GM23248 (cell line): ENCODE data around the gene TNNI2. TPM values are rescaled to one million over a fixed set of nuclear protein-coding genes. Genes with fewer than 3 reads are reported as not detected.

Experiments used
- DNase-seq: peaks from one replicate; pipeline ENCODE4 v3.0.0-alpha.2; 2015
- H2AFZ ChIP-seq: fragments of 200-600 bp; sonication (generic); 2 replicates; pipeline ENCODE4 v1.6.1; 2016; ENCODE audit warnings: antibody characterized with exemption
- H3F3A ChIP-seq: fragments of 200-600 bp; sonication (generic); 2 replicates; pipeline ENCODE4 v1.6.1; 2016; ENCODE audit warnings: mild to moderate bottlenecking, antibody characterized with exemption, mixed run types; ENCODE audit not compliant: insufficient read depth
- H3K27ac ChIP-seq: fragments of 200-600 bp; sonication (generic); 2 replicates; pipeline ENCODE4 v1.5.1; 2016; ENCODE audit warnings: mild to moderate bottlenecking
- H3K27me3 ChIP-seq: fragments of 200-600 bp; sonication (generic); replicated peaks from 2 replicates; pipeline ENCODE4 v1.6.1; 2016; ENCODE audit warnings: mild to moderate bottlenecking; ENCODE audit not compliant: insufficient read depth
- H3K36me3 ChIP-seq: fragments of 200-600 bp; sonication (generic); 2 replicates; pipeline ENCODE4 v1.6.1; 2016; ENCODE audit warnings: low read depth, mild to moderate bottlenecking
- H3K4me1 ChIP-seq: fragments of 200-600 bp; sonication (generic); 2 replicates; pipeline ENCODE4 v1.6.1; 2016; ENCODE audit warnings: mild to moderate bottlenecking; ENCODE audit not compliant: insufficient read depth
- H3K4me2 ChIP-seq: fragments of 200-600 bp; sonication (generic); one replicate; pipeline ENCODE4 v1.6.1; 2016; ENCODE audit warnings: mild to moderate bottlenecking; ENCODE audit not compliant: unreplicated experiment
- H3K4me3 ChIP-seq: fragments of 200-600 bp; sonication (generic); 2 replicates; pipeline ENCODE4 v1.5.1; 2016; ENCODE audit warnings: mild to moderate bottlenecking
- H3K79me2 ChIP-seq: fragments of 200-600 bp; sonication (generic); 2 replicates; pipeline ENCODE4 v1.6.1; 2016; ENCODE audit warnings: mild to moderate bottlenecking; ENCODE audit not compliant: insufficient read depth
- H3K9ac ChIP-seq: fragments of 200-600 bp; sonication (generic); 2 replicates; pipeline ENCODE4 v1.6.1; 2016; ENCODE audit warnings: mild to moderate bottlenecking
- H3K9me2 ChIP-seq: fragments of 200-600 bp; sonication (generic); 2 replicates; pipeline ENCODE4 v1.6.1; 2016; ENCODE audit warnings: mixed run types, mild to moderate bottlenecking, moderate library complexity; ENCODE audit not compliant: insufficient read depth
- H3K9me3 ChIP-seq: fragments of 200-600 bp; sonication (generic); one replicate; pipeline ENCODE4 v1.6.1; 2017; ENCODE audit warnings: low read depth
- H4K20me1 ChIP-seq: fragments of 200-600 bp; sonication (generic); 2 replicates; pipeline ENCODE4 v1.6.0; 2016; ENCODE audit not compliant: insufficient read depth
- EZH2 ChIP-seq: fragments of 200-600 bp; sonication (generic); IDR thresholded peaks from 2 replicates; pipeline ENCODE4 v1.6.1; 2018; ENCODE audit warnings: antibody characterized with exemption, mild to moderate bottlenecking; ENCODE audit not compliant: insufficient read depth, poor library complexity, severe bottlenecking
- EZH2phosphoT487 ChIP-seq: fragments of 200-600 bp; sonication (generic); IDR thresholded peaks from 2 replicates; pipeline ENCODE4 v1.6.1; 2018; ENCODE audit warnings: antibody characterized with exemption, moderate library complexity, mild to moderate bottlenecking, low read depth; ENCODE audit not compliant: insufficient read depth
- WGBS, 2 experiments: methylation state at CpG; one replicate each; pipeline ENCODE4 v1.1.6; 2015 to 2017; ENCODE audit warnings: low lambda C conversion rate in 2 of 2, low coverage in 1 of 2; ENCODE audit errors: missing lambda C conversion rate in 2 of 2; 5-methylcytosine and 5-hydroxymethylcytosine counted together
- in situ Hi-C: fragments of 300-500 bp; cut with MboI; formaldehyde crosslinking; loops from 2 replicates; pipeline ENCODE4 v1.15.0; 2020
- polyA plus RNA-seq: library from polyadenylated mRNA; unstranded; fragments of >200 nt; fragmentation: Nextera tagmentation; extraction: Ambion mirVana; gene quantifications from 2 replicates; pipeline ENCODE4 v1.2.1, GENCODE V29; 2016
- total RNA-seq: library from RNA; depleted of rRNA; stranded (reverse); fragments of >200 nt; shearing (Covaris generic); gene quantifications from 2 replicates; pipeline ENCODE4 v1.2.3, GENCODE V29; 2014

The TNNI2 gene
- total and polyA plus RNA-seq, 2 experiments from 2014 or later: not detected

DNA sequence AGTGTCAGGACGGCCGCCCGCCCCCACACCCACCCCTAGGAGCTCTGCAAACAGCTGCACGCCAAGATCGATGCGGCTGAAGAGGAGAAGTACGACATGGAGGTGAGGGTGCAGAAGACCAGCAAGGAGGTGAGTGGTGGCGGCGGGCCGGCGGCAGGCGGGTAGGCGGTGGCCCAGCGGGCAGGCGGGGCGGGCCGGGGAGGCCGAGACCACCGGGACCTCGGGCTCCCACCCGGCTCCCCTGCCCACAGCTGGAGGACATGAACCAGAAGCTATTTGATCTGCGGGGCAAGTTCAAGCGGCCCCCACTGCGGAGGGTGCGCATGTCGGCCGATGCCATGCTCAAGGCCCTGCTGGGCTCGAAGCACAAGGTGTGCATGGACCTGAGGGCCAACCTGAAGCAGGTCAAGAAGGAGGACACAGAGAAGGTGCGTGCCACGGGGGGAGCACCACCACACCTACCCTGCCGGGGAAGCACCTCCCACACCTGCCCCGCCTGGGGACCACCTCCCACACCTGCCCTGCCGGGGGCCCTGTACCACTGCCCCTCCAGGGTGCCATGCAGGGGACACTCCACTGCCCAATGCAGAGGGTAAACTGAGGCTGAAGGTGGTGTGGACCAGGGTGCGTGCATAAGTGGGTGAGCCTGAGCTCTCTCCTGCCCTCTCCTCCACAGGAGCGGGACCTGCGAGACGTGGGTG, 2.1 kb downstream of the TNNI2 start:
- Histone ChIP-seq H2AFZ (no peak overlapping the region), H3K9me3 (no peaks in the 10 kb centered on the region), H3K4me2 (no peak overlapping the region), H3K9me2 (no peaks in the 10 kb centered on the region), H3K36me3 (no peaks in the 10 kb centered on the region), H3K79me2 (no peaks in the 10 kb centered on the region), H3K27me3 (no peaks in the 10 kb centered on the region; the same call in 1 of the 2 replicates), H3K27ac (no peak overlapping the region), H3K4me3 (no peak overlapping the region), H4K20me1 (no peaks in the 10 kb centered on the region), H3F3A (no peaks in the 10 kb centered on the region), H3K9ac (no peak overlapping the region), H3K4me1 (no peaks in the 10 kb centered on the region)
- TF ChIP-seq EZH2: no peak
- TF ChIP-seq EZH2phosphoT487: no peak
- in situ Hi-C loops: no loop called here
- 77 to 81% methylated on average over 21 to 37 of the region's 37 CpGs for WGBS, 2 experiments
- DNase-seq: no peak

DNA sequence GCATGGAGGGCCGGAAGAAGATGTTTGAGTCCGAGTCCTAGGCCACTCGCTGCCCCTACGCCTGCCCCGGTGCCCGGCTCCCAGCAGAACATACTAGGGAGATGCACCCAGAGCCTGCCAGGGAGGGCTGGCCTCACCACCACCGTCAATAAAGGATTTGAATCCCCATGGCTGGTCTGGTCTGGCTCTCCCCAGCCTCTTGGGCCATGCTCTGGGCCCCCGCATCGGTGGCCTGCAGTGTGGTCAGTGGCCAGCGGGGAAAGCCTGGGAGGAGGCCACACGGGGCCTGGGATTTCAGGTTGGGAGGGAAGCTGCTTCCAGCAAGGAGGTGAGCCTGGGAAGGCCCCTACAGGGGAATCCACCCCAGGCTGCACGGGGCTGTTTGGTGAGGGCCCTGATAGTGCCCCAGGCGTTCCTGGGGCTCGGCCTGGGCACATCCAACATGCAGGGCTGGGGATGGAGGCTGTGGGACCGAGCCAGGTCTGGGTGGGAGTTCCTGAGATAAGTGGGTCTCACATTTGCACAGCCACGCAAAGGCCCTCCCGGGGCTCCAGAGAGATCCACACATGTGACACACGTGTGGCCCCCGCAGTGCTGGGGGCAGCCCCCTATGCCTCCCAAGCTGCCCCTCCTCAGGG, 2.8 kb downstream of the TNNI2 start:
- in situ Hi-C loops: no loop called here
- H4K20me1 ChIP-seq: no peaks in the 10 kb centered on the region
- H3K27ac ChIP-seq: no peak overlapping the region
- H3K27me3 ChIP-seq: no peaks in the 10 kb centered on the region; the same call in 1 of the 2 replicates
- H3F3A ChIP-seq: no peaks in the 10 kb centered on the region
- no peak overlapping the region for H2AFZ ChIP-seq
- H3K9ac ChIP-seq: no peak overlapping the region
- WGBS, 2 experiments: 61 to 71% methylated on average over 17 to 19 of the region's 19 CpGs
- TF ChIP-seq EZH2phosphoT487 (no peak), EZH2 (no peak)
- DNase-seq: no peak
- no peaks in the 10 kb centered on the region for H3K4me1 ChIP-seq
- no peak overlapping the region for H3K4me3 ChIP-seq
- H3K79me2 ChIP-seq: no peaks in the 10 kb centered on the region
- H3K9me2 ChIP-seq: no peaks in the 10 kb centered on the region
- H3K9me3 ChIP-seq: no peaks in the 10 kb centered on the region
- no peak overlapping the region for H3K4me2 ChIP-seq
- H3K36me3 ChIP-seq: no peaks in the 10 kb centered on the region

DNA sequence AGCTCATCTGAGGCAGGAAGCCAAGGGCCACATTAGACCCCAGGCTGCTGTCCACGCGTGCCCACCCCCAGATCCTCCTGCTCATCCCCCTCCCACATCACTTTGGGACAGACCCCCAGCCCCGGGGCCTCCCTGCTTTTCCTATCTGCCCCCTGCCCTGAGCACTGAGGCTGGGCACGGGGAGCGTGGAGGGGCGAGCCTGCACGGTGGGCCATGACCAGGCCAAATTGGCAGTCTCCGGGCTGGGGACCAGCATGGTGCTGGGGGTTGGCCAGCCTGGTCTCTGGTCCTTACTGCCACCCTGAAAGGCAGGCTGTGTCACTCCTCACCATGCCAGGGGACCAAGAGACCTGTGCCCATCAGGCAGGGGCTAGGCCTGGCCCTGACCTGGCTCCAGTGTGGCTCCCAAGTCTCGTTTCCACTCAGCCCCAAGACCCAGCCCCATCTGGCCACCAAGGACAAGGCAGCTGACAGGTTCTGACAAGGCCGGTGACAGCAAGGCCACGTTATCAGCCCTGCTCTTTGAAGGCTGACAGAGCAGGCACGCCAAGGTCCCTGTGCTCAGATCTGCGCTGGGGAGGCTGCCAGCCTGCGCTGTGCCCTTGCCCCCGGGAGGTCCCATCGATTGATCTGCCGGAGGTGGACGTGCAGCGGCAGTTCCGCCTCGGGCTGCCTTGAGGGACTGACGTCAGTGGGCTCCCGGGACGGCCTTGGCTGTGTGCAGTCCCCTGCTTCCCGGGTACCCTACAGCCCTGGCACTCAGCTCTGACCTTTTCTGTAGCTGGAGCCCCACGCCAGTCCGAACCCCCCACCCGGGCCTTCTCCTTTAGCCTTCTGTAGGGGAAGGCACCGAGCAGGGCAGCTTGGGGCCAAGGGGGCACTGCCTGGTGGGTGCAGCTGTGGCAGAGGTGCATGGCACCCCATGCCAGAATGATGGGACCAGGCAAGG, 3.6 kb downstream of the TNNI2 start:
- no peak overlapping the region for H3K4me2 ChIP-seq
- WGBS, 2 experiments: 65 to 66% methylated on average over 20 to 24 of the region's 29 CpGs

DNA sequence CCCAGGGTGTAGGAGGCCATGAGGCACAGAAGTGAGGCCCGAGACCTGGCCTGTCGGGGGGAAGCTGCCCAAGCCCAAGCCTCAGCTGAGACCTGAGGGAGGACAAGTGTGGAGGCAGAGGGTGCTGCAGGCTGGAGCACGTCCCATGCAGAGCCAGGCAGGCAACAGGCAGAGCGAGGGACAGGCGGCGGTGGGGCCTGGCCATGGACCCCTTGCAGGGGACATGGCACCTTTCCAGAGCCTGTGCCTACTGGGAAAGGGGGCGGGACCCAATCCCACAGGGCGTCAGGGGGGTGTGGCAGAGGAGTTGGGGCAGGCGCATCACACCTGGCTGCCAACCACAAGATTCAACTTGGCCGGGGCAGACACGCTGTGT, 4.3 kb downstream of the TNNI2 start:
- no peaks in the 10 kb centered on the region for H3K9me2 ChIP-seq
- no peaks in the 10 kb centered on the region for H3K9me3 ChIP-seq
- no peak overlapping the region for H3K4me3 ChIP-seq
- DNase-seq: no peak
- in situ Hi-C loops: no loop called here
- no peaks in the 10 kb centered on the region for H3K79me2 ChIP-seq
- H3K27me3 ChIP-seq: no peaks in the 10 kb centered on the region; the same call in 1 of the 2 replicates
- H4K20me1 ChIP-seq: no peaks in the 10 kb centered on the region
- H3K4me1 ChIP-seq: no peaks in the 10 kb centered on the region
- no peaks in the 10 kb centered on the region for H3K36me3 ChIP-seq
- no peak overlapping the region for H3K9ac ChIP-seq
- no peaks in the 10 kb centered on the region for H3F3A ChIP-seq
- TF ChIP-seq EZH2 (no peak), EZH2phosphoT487 (no peak)
- no peak overlapping the region for H2AFZ ChIP-seq
- H3K27ac ChIP-seq: no peak overlapping the region
- H3K4me2 ChIP-seq: no peak overlapping the region
- 42 to 53% methylated on average over 5 to 11 of the region's 11 CpGs for WGBS, 2 experiments

More for the DNA sequence above, 3.6 kb downstream of the TNNI2 start:
- no peak overlapping the region for H3K27ac ChIP-seq
- in situ Hi-C loops: no loop called here
- no peaks in the 10 kb centered on the region; the same call in 1 of the 2 replicates for H3K27me3 ChIP-seq
- no peak for TF ChIP-seq EZH2
- TF ChIP-seq EZH2phosphoT487: no peak
- H3K4me3 ChIP-seq: no peak overlapping the region
- no peaks in the 10 kb centered on the region for H3K4me1 ChIP-seq
- H2AFZ ChIP-seq: no peak overlapping the region
- H3K9me3 ChIP-seq: no peaks in the 10 kb centered on the region
- no peak overlapping the region for H3K9ac ChIP-seq
- no peaks in the 10 kb centered on the region for H3K36me3 ChIP-seq
- H4K20me1 ChIP-seq: no peaks in the 10 kb centered on the region
- H3K9me2 ChIP-seq: no peaks in the 10 kb centered on the region
- H3K79me2 ChIP-seq: no peaks in the 10 kb centered on the region
- DNase-seq: no peak
- no peaks in the 10 kb centered on the region for H3F3A ChIP-seq
